Transverse colon (tissue), 4 donors: ENCODE results near the gene ZNF385B. TPM values are rescaled to one million over a fixed set of nuclear protein-coding genes. Genes with fewer than 3 reads are reported as not detected.

Experiments
- DNase-seq: peaks from one replicate; pipeline ENCODE4 v3.0.0-alpha.2; 2019
- H3K27ac ChIP-seq, 4 donors: fragments of 200-600 bp; sonication (generic); 2 replicates each; pipeline ENCODE4 v1.5.1; 2016 to 2018; ENCODE audit warnings: inconsistent platforms in 4 of 4
- H3K27me3 ChIP-seq: fragments of 200-600 bp; sonication (generic); 2 replicates; pipeline ENCODE4 v1.5.1; 2017; ENCODE audit warnings: inconsistent platforms
- H3K36me3 ChIP-seq, 4 donors: fragments of 200-600 bp; sonication (generic); 2 replicates each; pipeline ENCODE4 v1.5.1; 2017 to 2019; ENCODE audit warnings: inconsistent platforms in 4 of 4
- H3K4me1 ChIP-seq, 4 donors: fragments of 200-600 bp; sonication (generic); 2 replicates each; pipeline ENCODE4 v1.5.1; 2017 to 2020; ENCODE audit warnings: inconsistent platforms in 4 of 4
- H3K4me3 ChIP-seq, 4 donors: fragments of 200-600 bp; sonication (generic); 1 replicate in 1 of 4; 2 replicates in 3 of 4; pipeline versions ENCODE4 v1.5.1 to v1.6.1; 2017 to 2019; ENCODE audit warnings: inconsistent platforms in 4 of 4
- H3K9me3 ChIP-seq, 2 donors: fragments of 200-600 bp; sonication (generic); 2 replicates each; pipeline ENCODE4 v1.5.1; 2017 to 2019; ENCODE audit warnings: inconsistent platforms in 2 of 2
- CTCF ChIP-seq, 5 experiments: fragments of 200-600 bp in 3 of 5; fragments of 450-650 bp in 2 of 5; sonication (generic) in 3 of 5; IDR thresholded peaks; 1 replicate in 2 of 5; 2 replicates in 3 of 5; pipeline ENCODE4 v1.5.1; 2016 to 2017; ENCODE audit warnings: antibody characterized with exemption in 5 of 5, inconsistent platforms in 3 of 5, mild to moderate bottlenecking in 2 of 5, moderate library complexity in 1 of 5
- EP300 ChIP-seq: sonication (generic); formaldehyde crosslinking; IDR thresholded peaks from one replicate; pipeline ENCODE4 v1.6.1; 2017; ENCODE audit warnings: antibody characterized with exemption, low read depth
- POLR2A ChIP-seq: fragments of 450-650 bp; IDR thresholded peaks from one replicate; pipeline ENCODE4 v1.6.1; 2016; ENCODE audit warnings: antibody characterized with exemption, mild to moderate bottlenecking, moderate library complexity
- POLR2AphosphoS5 ChIP-seq, 3 donors: sonication (generic); formaldehyde crosslinking; IDR thresholded peaks; one replicate each; pipeline ENCODE4 v1.6.1; 2016; ENCODE audit warnings: antibody characterized with exemption in 3 of 3
- WGBS, 2 donors: methylation state at CpG; one replicate each; pipeline ENCODE4 v1.1.5; 2018; ENCODE audit warnings: low coverage in 1 of 2; 5-methylcytosine and 5-hydroxymethylcytosine counted together
- in situ Hi-C, 4 donors: fragments of 200-750 bp; cut with MboI; loops; one replicate each; pipeline versions ENCODE4 v1.15.0 to v1.15.1; 2017; ENCODE audit warnings: low sequenced_read_pairs in 3 of 4, low pct_ligation_motif_present in 1 of 4, low pct_unique_long_range_greater_than_20kb in 1 of 4
- intact Hi-C: fragments of 100-400 bp; cut with DNase I; formaldehyde crosslinking; loops from one replicate; pipeline ENCODE4 v1.15.1; 2023; ENCODE audit warnings: low total_unique reads
- total RNA-seq, 4 donors: library from RNA; depleted of rRNA; stranded (reverse); fragments of >200 nt; gene quantifications; one replicate each; pipeline ENCODE4 v1.1.0, GENCODE V29; 2016

The ZNF385B gene
- total RNA-seq, 4 donors from 2014 or later, result 1.2 to 6.0 (median 2.4) TPM

- Histone ChIP-seq H3K36me3 (no peaks in the 10 kb centered on the region), H3K4me3 (no peak overlapping the region), H3K27ac (no peak overlapping the region), H3K27me3 (no peaks in the 10 kb centered on the region), H3K9me3 (no peaks in the 10 kb centered on the region), H3K4me1 (no peaks in the 10 kb centered on the region)
- no peak for DNase-seq
- intact Hi-C loops, result no loop called here
- WGBS, 2 donors, result 59 to 69% methylated on average over 2 of the region's 2 CpGs
- TF ChIP-seq POLR2AphosphoS5 (IDR thresholded peaks at IDR 0.05) (no peak), POLR2A (no peak), EP300 (no peak), CTCF (IDR thresholded peaks at IDR 0.05) (no peak)
- in situ Hi-C loops, result loop anchor here in 1 of 4 donors (25.0 kb wide), 1 partner anchor 646 kb away; no protein-coding TSS in a partner anchor
Observed at GRCh38 chr2:179441551-179441950, 419.9 kb downstream of the ZNF385B start.

- Histone ChIP-seq H3K27me3 (no peaks in the 10 kb centered on the region), H3K4me1 (no peaks in the 10 kb centered on the region), H3K4me3 (no peak overlapping the region), H3K27ac (no peak overlapping the region), H3K9me3 (no peaks in the 10 kb centered on the region), H3K36me3 (no peaks in the 10 kb centered on the region)
- TF ChIP-seq POLR2AphosphoS5 (IDR thresholded peaks at IDR 0.05) (no peak), CTCF (IDR thresholded peaks at IDR 0.05) (peak; percentile 39 to 57 (median 55))
- no peak for DNase-seq
- intact Hi-C loops, result no loop called here
- in situ Hi-C loops, result loop anchor here in 1 of 4 donors (25.0 kb wide), 1 partner anchor 647 kb away; no protein-coding TSS in a partner anchor
- 86 to 88% methylated on average over 5 of the region's 5 CpGs for WGBS, 2 donors
Observed at GRCh38 chr2:179440642-179441251, 420.7 kb downstream of the ZNF385B start.

GRCh38 chr2:179438654-179439053 lies 422.8 kb downstream of the ZNF385B start:
- no peaks in the 10 kb centered on the region for H3K36me3 ChIP-seq
- intact Hi-C loops (no loop called here), in situ Hi-C loops (loop anchor here in 1 of 4 donors (25.0 kb wide), 1 partner anchor 649 kb away; no protein-coding TSS in a partner anchor)
- no peaks in the 10 kb centered on the region for H3K9me3 ChIP-seq
- WGBS, 2 donors, result 59 to 80% methylated on average over 1 to 4 of the region's 4 CpGs
- H3K4me1 ChIP-seq, result no peaks in the 10 kb centered on the region
- H3K4me3 ChIP-seq, result no peak overlapping the region
- no peak for DNase-seq
- H3K27me3 ChIP-seq, result no peaks in the 10 kb centered on the region
- TF ChIP-seq POLR2A (no peak), POLR2AphosphoS5 (IDR thresholded peaks at IDR 0.05) (no peak), CTCF (IDR thresholded peaks at IDR 0.05) (no peak), EP300 (no peak)
- H3K27ac ChIP-seq, result no peak overlapping the region

- in situ Hi-C loops, result loop anchor here in 1 of 4 donors (25.0 kb wide), 1 partner anchor 650 kb away; no protein-coding TSS in a partner anchor
- Histone ChIP-seq H3K27me3 (no peaks in the 10 kb centered on the region), H3K4me3 (no peak overlapping the region), H3K27ac (no peak overlapping the region), H3K36me3 (no peaks in the 10 kb centered on the region), H3K4me1 (no peaks in the 10 kb centered on the region), H3K9me3 (no peaks in the 10 kb centered on the region)
- TF ChIP-seq POLR2AphosphoS5 (IDR thresholded peaks at IDR 0.05) (no peak), CTCF (IDR thresholded peaks at IDR 0.05) (no peak), EP300 (no peak), POLR2A (no peak)
- intact Hi-C loops, result no loop called here
- no peak for DNase-seq
- 80 to 84% methylated on average over 3 of the region's 3 CpGs for WGBS, 2 donors
Observed at GRCh38 chr2:179437430-179437829, 424.0 kb downstream of the ZNF385B start.
